Vagina (tissue), 2 donors: Measurements from ENCODE around the gene SLC5A4.

Experiments
- POLR2A ChIP-seq, 2 donors: fragments of 450-650 bp; IDR thresholded peaks; one replicate each; pipeline ENCODE4 v1.6.1; 2017; ENCODE audit warnings: antibody characterized with exemption in 2 of 2, mild to moderate bottlenecking in 2 of 2, moderate library complexity in 2 of 2
- POLR2AphosphoS5 ChIP-seq, 2 donors: sonication (generic); formaldehyde crosslinking; IDR thresholded peaks; one replicate each; pipeline ENCODE4 v1.9.0; 2017; ENCODE audit warnings: antibody characterized with exemption in 2 of 2, mild to moderate bottlenecking in 2 of 2, low read depth in 1 of 2; ENCODE audit not compliant: insufficient read depth in 1 of 2
- TF ChIP-seq, protein P1 (sequence below), 3 experiments: fragments of 450-650 bp in 2 of 3; fragments of 200-600 bp in 1 of 3; sonication (generic) in 1 of 3; IDR thresholded peaks; one replicate each; pipeline ENCODE4 v1.5.1; 2017 to 2019; ENCODE audit warnings: antibody characterized with exemption in 3 of 3, mild to moderate bottlenecking in 2 of 3, moderate library complexity in 2 of 3

DNA sequence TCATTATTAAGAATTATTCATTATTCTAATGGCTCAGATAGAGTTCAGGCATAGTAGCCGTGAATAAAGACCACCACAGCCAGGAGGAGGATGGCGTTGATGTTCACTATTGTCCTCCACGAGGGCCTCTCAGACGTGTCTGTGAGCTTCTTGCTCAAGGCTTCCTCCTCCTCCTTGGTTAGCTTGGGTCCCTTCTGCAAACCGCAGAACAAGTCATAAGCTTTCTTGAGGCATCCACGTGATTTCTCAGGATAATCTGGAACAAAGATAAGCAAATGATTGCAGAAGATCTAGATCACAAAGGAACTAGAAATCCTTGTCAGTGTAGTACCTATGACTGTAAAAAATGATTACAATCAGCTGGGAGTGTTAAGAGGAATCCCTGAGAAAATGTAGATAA is 36.7 kb downstream of the SLC5A4 start:
- TF ChIP-seq, protein P1, sequence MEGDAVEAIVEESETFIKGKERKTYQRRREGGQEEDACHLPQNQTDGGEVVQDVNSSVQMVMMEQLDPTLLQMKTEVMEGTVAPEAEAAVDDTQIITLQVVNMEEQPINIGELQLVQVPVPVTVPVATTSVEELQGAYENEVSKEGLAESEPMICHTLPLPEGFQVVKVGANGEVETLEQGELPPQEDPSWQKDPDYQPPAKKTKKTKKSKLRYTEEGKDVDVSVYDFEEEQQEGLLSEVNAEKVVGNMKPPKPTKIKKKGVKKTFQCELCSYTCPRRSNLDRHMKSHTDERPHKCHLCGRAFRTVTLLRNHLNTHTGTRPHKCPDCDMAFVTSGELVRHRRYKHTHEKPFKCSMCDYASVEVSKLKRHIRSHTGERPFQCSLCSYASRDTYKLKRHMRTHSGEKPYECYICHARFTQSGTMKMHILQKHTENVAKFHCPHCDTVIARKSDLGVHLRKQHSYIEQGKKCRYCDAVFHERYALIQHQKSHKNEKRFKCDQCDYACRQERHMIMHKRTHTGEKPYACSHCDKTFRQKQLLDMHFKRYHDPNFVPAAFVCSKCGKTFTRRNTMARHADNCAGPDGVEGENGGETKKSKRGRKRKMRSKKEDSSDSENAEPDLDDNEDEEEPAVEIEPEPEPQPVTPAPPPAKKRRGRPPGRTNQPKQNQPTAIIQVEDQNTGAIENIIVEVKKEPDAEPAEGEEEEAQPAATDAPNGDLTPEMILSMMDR (IDR thresholded peaks at IDR 0.05): no peak
- TF ChIP-seq POLR2AphosphoS5 (IDR thresholded peaks at IDR 0.05; ENCODE audit: insufficient read depth in 1 of 2, low read depth in 1 of 2) (no peak), POLR2A (IDR thresholded peaks at IDR 0.05) (no peak)
